Peyer's patch (tissue), 4 donors: ENCODE data around the gene GNG4. TPM values are rescaled to one million over a fixed set of nuclear protein-coding genes. Genes with fewer than 3 reads are reported as not detected.

Source experiments
- DNase-seq, 3 donors: peaks; one replicate each; pipeline ENCODE4 v3.0.0-alpha.2; 2017 to 2019
- H3K27ac ChIP-seq, 4 donors: fragments of 200-600 bp; sonication (generic); one replicate each; pipeline ENCODE4 v1.5.1; 2016 to 2019
- H3K27me3 ChIP-seq, 2 donors: fragments of 200-600 bp; sonication (generic); one replicate each; pipeline ENCODE4 v1.5.1; 2019
- H3K36me3 ChIP-seq, 3 donors: fragments of 200-600 bp; sonication (generic); one replicate each; pipeline ENCODE4 v1.5.1; 2016 to 2019
- H3K4me1 ChIP-seq, 4 donors: fragments of 200-600 bp; sonication (generic); one replicate each; pipeline ENCODE4 v1.5.1; 2016 to 2019
- H3K4me3 ChIP-seq, 4 donors: fragments of 200-600 bp; sonication (generic); 1 replicate in 3 of 4; 2 replicates in 1 of 4; pipeline ENCODE4 v1.5.1; 2016 to 2019; ENCODE audit warnings: mild to moderate bottlenecking in 1 of 4
- H3K9me3 ChIP-seq, 4 donors: fragments of 200-600 bp; sonication (generic); one replicate each; pipeline ENCODE4 v1.5.1; 2016 to 2019; ENCODE audit warnings: mild to moderate bottlenecking in 1 of 4
- CTCF ChIP-seq, 6 experiments: fragments of 450-650 bp in 4 of 6; fragments of 200-600 bp in 2 of 6; sonication (generic) in 1 of 6; IDR thresholded peaks; one replicate each; pipeline ENCODE4 v1.5.1; 2017 to 2019; ENCODE audit warnings: antibody characterized with exemption in 6 of 6, mild to moderate bottlenecking in 3 of 6, moderate library complexity in 1 of 6
- POLR2A ChIP-seq, 2 donors: fragments of 450-650 bp; IDR thresholded peaks; one replicate each; pipeline ENCODE4 v1.5.1; 2017; ENCODE audit warnings: antibody characterized with exemption in 2 of 2, mild to moderate bottlenecking in 2 of 2, moderate library complexity in 2 of 2
- total RNA-seq, 4 donors: library from RNA; depleted of rRNA; stranded (reverse); fragments of >200 nt; gene quantifications; one replicate each; pipeline ENCODE4 v1.1.0, GENCODE V29; 2016

The GNG4 gene
- total RNA-seq, 4 donors from 2014 or later: 1.6 to 9.1 (median 2.9) TPM

DNA sequence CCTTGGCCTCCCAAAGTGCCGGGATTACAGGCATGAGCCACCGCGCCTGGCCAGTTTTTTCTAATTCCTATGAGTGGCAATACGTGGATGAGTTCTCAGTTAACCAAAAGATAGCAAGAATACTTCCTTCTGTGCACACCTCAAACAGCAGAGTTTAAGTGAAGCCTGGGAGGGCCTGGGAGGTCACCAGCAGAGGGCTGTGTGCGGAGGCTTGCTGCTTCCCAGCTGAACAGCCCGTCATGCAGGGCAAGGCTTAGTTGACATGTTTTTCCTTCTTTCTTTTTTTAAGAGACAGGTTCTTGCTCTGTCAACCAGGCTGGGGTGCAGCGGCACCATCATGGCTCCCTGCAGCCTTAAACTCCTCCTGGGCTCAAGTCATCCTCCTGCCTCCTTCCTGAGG lies 17.8 kb downstream of the GNG4 start:
- peak in 1 of 3 donors; percentile 15 for DNase-seq
- Histone ChIP-seq H3K9me3 (no peaks in the 10 kb centered on the region), H3K27me3 (no peaks in the 10 kb centered on the region), H3K27ac (no peak overlapping the region), H3K36me3 (no peaks in the 10 kb centered on the region), H3K4me3 (no peak overlapping the region), H3K4me1 (no peaks in the 10 kb centered on the region)
- TF ChIP-seq CTCF (IDR thresholded peaks at IDR 0.05): no peak
- no peak for TF ChIP-seq POLR2A (IDR thresholded peaks at IDR 0.05)

- H3K4me3 ChIP-seq: no peak overlapping the region
- no peak for DNase-seq
- TF ChIP-seq POLR2A (IDR thresholded peaks at IDR 0.05) (no peak), CTCF (IDR thresholded peaks at IDR 0.05) (no peak)
- H3K27ac ChIP-seq: no peak overlapping the region
- H3K9me3 ChIP-seq: no peaks in the 10 kb centered on the region
- no peaks in the 10 kb centered on the region for H3K4me1 ChIP-seq
- H3K27me3 ChIP-seq: no peaks in the 10 kb centered on the region
- H3K36me3 ChIP-seq: no peaks in the 10 kb centered on the region
Observed at GRCh38 chr1:235628316-235629005, 21.1 kb downstream of the GNG4 start.

- H3K9me3 ChIP-seq: no peaks in the 10 kb centered on the region
- no peak overlapping the region for H3K4me3 ChIP-seq
- DNase-seq: no peak
- no peaks in the 10 kb centered on the region for H3K4me1 ChIP-seq
- no peak overlapping the region for H3K27ac ChIP-seq
- no peak for TF ChIP-seq CTCF (IDR thresholded peaks at IDR 0.05)
- no peak for TF ChIP-seq POLR2A (IDR thresholded peaks at IDR 0.05)
- no peaks in the 10 kb centered on the region for H3K36me3 ChIP-seq
- H3K27me3 ChIP-seq: no peaks in the 10 kb centered on the region
Observed at GRCh38 chr1:235625831-235626230, 23.8 kb downstream of the GNG4 start.

GRCh38 chr1:235625340-235625739 lies 24.2 kb downstream of the GNG4 start:
- H3K36me3 ChIP-seq: no peaks in the 10 kb centered on the region

DNA sequence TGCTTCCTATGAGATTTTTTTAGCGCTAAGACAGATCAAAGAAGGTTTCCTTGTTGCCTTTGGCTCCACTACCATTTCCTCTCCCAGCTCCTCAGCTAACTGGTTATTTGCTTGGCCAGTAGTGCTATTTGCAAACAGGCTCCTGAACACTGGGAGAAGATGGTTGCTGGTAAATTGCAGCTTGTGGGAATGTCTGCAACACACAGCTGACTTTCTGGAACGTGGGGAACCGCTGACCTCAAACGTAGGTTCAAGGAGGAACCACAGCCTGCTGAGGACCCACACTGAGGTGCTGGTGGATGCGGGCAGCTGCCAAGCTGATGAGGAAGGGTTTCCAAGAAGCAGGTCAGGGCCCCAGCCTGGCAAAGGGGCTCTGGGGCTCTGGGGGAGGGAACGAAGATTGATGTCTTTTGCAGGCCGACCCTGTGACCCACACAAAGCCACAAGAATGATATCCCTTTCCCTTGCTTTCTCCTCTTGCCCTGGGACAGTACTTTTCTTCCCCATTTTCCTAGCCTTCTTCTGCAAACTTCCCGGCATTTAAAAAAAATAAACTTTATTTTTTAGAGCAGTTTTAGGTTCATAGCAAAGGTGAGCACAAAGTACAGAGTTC lies 24.8 kb downstream of the GNG4 start:
- Histone ChIP-seq H3K36me3 (no peaks in the 10 kb centered on the region), H3K27me3 (no peaks in the 10 kb centered on the region), H3K27ac (no peak overlapping the region), H3K4me1 (no peaks in the 10 kb centered on the region), H3K9me3 (no peaks in the 10 kb centered on the region), H3K4me3 (no peak overlapping the region)
- no peak for TF ChIP-seq CTCF (IDR thresholded peaks at IDR 0.05)
- no peak for TF ChIP-seq POLR2A (IDR thresholded peaks at IDR 0.05)
- no peak for DNase-seq

More at GRCh38 chr1:235625340-235625739, 24.2 kb downstream of the GNG4 start:
- Histone ChIP-seq H3K27me3 (no peaks in the 10 kb centered on the region), H3K27ac (no peak overlapping the region), H3K9me3 (no peaks in the 10 kb centered on the region), H3K4me3 (no peak overlapping the region), H3K4me1 (no peaks in the 10 kb centered on the region)
- no peak for TF ChIP-seq POLR2A (IDR thresholded peaks at IDR 0.05)
- no peak for TF ChIP-seq CTCF (IDR thresholded peaks at IDR 0.05)
- DNase-seq: no peak
